ENCODE measurements around the gene SYNE1. TPM values are rescaled to one million over a fixed set of nuclear protein-coding genes. Genes with fewer than 3 reads are reported as not detected.

Gene SYNE1
- total RNA-seq, 2 experiments from 2014 or later: 74.6 to 140 TPM

- Histone ChIP-seq H3K4me2 (ENCODE audit: low read length) (no peak overlapping the region), H3K36me3 (ENCODE audit: insufficient read depth, low read length) (no peaks in the 10 kb centered on the region), H3K79me2 (ENCODE audit: insufficient read depth, low read depth, low read length) (no peaks in the 10 kb centered on the region), H2AFZ (ENCODE audit: low read length) (no peak overlapping the region), H3K4me1 (ENCODE audit: insufficient read depth, low read length, poor library complexity, severe bottlenecking) (no peaks in the 10 kb centered on the region), H3K9me2 (ENCODE audit: insufficient read depth, low read length) (no peaks in the 10 kb centered on the region; the same call in 1 of the 2 replicates), H4K20me1 (ENCODE audit: insufficient read depth, low read length) (no peaks in the 10 kb centered on the region), H3K9me3 (ENCODE audit: low read length) (no peaks in the 10 kb centered on the region), H3K4me3 (ENCODE audit: low read depth, low read length, poor library complexity, severe bottlenecking) (no peak overlapping the region), H3K27ac (ENCODE audit: low read depth, low read length, poor library complexity, severe bottlenecking) (no peak overlapping the region)
- POLR2A ChIA-PET: no interaction called here
- TF ChIP-seq CTCF (conservative IDR thresholded peaks at IDR 0.05; ENCODE audit: low read length) (no peak), EZH2phosphoT487 (IDR thresholded peaks at IDR 0.05; ENCODE audit: borderline replicate concordance, low read depth, low read length) (no peak)
- CTCF ChIA-PET (ENCODE audit: unreplicated experiment): no interaction called here
- BruUV-seq (replicated peaks): no TSS peak
- DNase-seq (ENCODE audit: low spot score): no peak
- intact Hi-C loops (cut with micrococcal nuclease; ENCODE audit: unreplicated experiment): no loop called here
Observed at GRCh38 chr6:152091201-152091600, 546.0 kb downstream of the SYNE1 start.

- Histone ChIP-seq H3K4me2 (ENCODE audit: low read length) (no peak overlapping the region), H3K9me3 (ENCODE audit: low read length) (no peaks in the 10 kb centered on the region), H3K36me3 (ENCODE audit: insufficient read depth, low read length) (no peaks in the 10 kb centered on the region), H3K9me2 (ENCODE audit: insufficient read depth, low read length) (no peaks in the 10 kb centered on the region; the same call in 1 of the 2 replicates), H3K4me3 (ENCODE audit: low read depth, low read length, poor library complexity, severe bottlenecking) (no peak overlapping the region), H4K20me1 (ENCODE audit: insufficient read depth, low read length) (no peaks in the 10 kb centered on the region), H2AFZ (ENCODE audit: low read length) (no peak overlapping the region), H3K4me1 (ENCODE audit: insufficient read depth, low read length, poor library complexity, severe bottlenecking) (no peaks in the 10 kb centered on the region), H3K27ac (ENCODE audit: low read depth, low read length, poor library complexity, severe bottlenecking) (no peak overlapping the region), H3K79me2 (ENCODE audit: insufficient read depth, low read depth, low read length) (no peaks in the 10 kb centered on the region)
- TF ChIP-seq CTCF (conservative IDR thresholded peaks at IDR 0.05; ENCODE audit: low read length) (no peak), EZH2phosphoT487 (IDR thresholded peaks at IDR 0.05; ENCODE audit: borderline replicate concordance, low read depth, low read length) (no peak)
- BruUV-seq (replicated peaks): no TSS peak
- intact Hi-C loops (cut with micrococcal nuclease; ENCODE audit: unreplicated experiment): no loop called here
- no peak for DNase-seq (ENCODE audit: low spot score)
- ChIA-PET CTCF (ENCODE audit: unreplicated experiment) (no interaction called here), POLR2A (no interaction called here)
Observed at GRCh38 chr6:152089992-152090391, 547.2 kb downstream of the SYNE1 start.

DNA sequence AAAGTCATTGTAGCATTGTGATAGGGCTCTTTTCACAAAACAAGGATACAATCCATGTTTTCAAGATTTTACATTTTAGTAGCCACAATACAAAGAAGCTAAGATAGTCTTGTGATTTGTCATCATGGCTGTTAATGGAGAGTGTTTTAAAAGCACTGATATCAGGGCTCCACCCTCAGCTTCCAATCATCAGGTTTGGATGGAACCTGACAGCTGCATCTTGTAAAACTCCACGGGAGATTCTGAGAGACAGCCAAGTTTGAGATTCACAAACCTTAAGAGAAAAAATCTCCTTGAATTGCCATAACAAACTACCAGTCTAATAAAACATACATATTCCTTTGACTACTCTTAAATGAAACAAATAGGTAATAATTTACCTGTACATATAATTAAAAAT is 549.5 kb downstream of the SYNE1 start:
- intact Hi-C loops (cut with micrococcal nuclease; ENCODE audit: unreplicated experiment): no loop called here
- Histone ChIP-seq H3K9me2 (ENCODE audit: insufficient read depth, low read length) (no peaks in the 10 kb centered on the region; the same call in 1 of the 2 replicates), H3K9me3 (ENCODE audit: low read length) (no peaks in the 10 kb centered on the region), H2AFZ (ENCODE audit: low read length) (no peak overlapping the region), H4K20me1 (ENCODE audit: insufficient read depth, low read length) (no peaks in the 10 kb centered on the region), H3K27ac (ENCODE audit: low read depth, low read length, poor library complexity, severe bottlenecking) (no peak overlapping the region), H3K79me2 (ENCODE audit: insufficient read depth, low read depth, low read length) (no peaks in the 10 kb centered on the region), H3K36me3 (ENCODE audit: insufficient read depth, low read length) (no peaks in the 10 kb centered on the region), H3K4me2 (ENCODE audit: low read length) (no peak overlapping the region), H3K4me1 (ENCODE audit: insufficient read depth, low read length, poor library complexity, severe bottlenecking) (no peaks in the 10 kb centered on the region), H3K4me3 (ENCODE audit: low read depth, low read length, poor library complexity, severe bottlenecking) (no peak overlapping the region)
- ChIA-PET CTCF (ENCODE audit: unreplicated experiment) (no interaction called here), POLR2A (no interaction called here)
- no peak for DNase-seq (ENCODE audit: low spot score)
- BruUV-seq (replicated peaks): no TSS peak
- no peak for TF ChIP-seq CTCF (conservative IDR thresholded peaks at IDR 0.05; ENCODE audit: low read length)
- no peak for TF ChIP-seq EZH2phosphoT487 (IDR thresholded peaks at IDR 0.05; ENCODE audit: borderline replicate concordance, low read depth, low read length)

Measured in OCI-LY7 (cell line).